PC-3 (cell line): ENCODE measurements around the gene CDH6.

Experiments used
- EZH2 ChIP-seq: fragments of 300-600 bp; sonication (generic); IDR thresholded peaks from one replicate; pipeline ENCODE4 v1.6.1; 2017; ENCODE audit warnings: antibody characterized with exemption, mild to moderate bottlenecking, low read length; ENCODE audit not compliant: unreplicated experiment
- TF ChIP-seq, protein P1 (sequence below): fragments of 300-600 bp; sonication (generic); conservative IDR thresholded peaks from 2 replicates; pipeline ENCODE4 v1.5.1; 2017; ENCODE audit warnings: antibody characterized with exemption, low read depth, mild to moderate bottlenecking, low read length

DNA sequence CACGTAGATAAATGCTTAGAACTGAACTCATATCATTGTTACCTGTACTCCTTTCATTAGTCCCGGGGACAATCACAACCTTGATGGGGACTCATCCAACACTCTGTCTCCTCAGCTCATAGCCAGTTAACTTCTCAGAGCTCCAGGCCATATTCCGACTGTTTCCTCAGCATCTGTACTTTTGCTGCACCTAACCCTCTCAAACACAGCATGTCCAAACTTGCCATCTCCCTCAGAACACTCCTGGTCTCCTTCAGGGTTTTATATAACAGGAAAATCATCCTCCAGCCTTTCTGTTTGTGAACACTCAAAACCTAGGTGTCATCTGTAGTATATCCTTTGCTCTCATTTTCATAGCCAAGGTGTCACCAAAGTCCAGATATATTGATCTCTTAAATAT lies 150.5 kb downstream of the CDH6 start:
- TF ChIP-seq, protein P1, sequence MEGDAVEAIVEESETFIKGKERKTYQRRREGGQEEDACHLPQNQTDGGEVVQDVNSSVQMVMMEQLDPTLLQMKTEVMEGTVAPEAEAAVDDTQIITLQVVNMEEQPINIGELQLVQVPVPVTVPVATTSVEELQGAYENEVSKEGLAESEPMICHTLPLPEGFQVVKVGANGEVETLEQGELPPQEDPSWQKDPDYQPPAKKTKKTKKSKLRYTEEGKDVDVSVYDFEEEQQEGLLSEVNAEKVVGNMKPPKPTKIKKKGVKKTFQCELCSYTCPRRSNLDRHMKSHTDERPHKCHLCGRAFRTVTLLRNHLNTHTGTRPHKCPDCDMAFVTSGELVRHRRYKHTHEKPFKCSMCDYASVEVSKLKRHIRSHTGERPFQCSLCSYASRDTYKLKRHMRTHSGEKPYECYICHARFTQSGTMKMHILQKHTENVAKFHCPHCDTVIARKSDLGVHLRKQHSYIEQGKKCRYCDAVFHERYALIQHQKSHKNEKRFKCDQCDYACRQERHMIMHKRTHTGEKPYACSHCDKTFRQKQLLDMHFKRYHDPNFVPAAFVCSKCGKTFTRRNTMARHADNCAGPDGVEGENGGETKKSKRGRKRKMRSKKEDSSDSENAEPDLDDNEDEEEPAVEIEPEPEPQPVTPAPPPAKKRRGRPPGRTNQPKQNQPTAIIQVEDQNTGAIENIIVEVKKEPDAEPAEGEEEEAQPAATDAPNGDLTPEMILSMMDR, result no peak
- no peak for TF ChIP-seq EZH2
